Measurements from ENCODE around the gene PDZD2. TPM values are rescaled to one million over a fixed set of nuclear protein-coding genes. Genes with fewer than 3 reads are reported as not detected.

Gene PDZD2
- total and polyA plus RNA-seq, 9 donors, result 4.6 to 12.6 (median 7.9) TPM

DNA sequence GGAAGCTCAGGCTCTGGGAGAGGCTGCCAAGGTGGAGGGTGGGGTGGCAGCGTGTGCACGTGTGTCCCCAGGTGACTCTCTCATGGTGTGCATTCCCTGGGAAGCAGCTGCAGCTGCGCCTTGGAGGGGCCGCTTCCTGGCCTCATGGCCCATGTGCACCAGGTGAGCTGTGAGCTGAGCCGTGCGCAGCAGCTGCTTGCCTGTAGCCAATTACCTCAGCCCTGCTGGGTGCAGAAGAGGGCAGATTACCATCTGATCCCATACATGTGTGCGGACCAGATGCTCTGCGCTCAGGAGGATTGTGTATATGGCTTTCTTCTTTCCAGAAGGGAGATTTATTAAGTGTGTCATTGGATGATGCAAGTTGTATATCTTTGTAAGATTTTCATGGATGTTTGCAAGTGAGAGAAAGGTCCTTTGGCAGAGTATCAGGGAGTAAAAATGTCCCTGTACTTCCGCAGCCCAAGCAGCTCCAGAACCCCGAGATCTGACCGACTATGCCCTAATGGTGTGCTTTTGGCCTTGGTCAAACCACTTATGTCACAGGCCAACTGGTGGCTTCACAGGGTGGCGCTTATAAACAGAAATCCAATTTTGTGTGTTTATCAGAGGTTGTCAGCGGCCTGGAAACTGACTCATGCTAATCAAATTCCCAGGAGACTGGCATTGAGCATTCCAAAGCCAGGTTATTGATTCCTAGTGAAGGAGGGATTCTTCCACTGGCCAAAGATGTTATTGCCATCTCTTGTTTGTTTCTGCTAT, 305.9 kb downstream of the PDZD2 start:
- Histone ChIP-seq H3K27ac (ENCODE audit: low read length) (no peak overlapping the region), H3K4me3 (ENCODE audit: low read length) (no peak overlapping the region), H3K4me1 (ENCODE audit: control insufficient read depth, insufficient read depth, low read length) (peaks cover 10% of the 10 kb centered on the region), H3K9me3 (replicated peaks; ENCODE audit: control insufficient read depth, low read depth, low read length) (no peaks in the 10 kb centered on the region), H3K36me3 (ENCODE audit: control insufficient read depth, insufficient read depth, low read length) (no peaks in the 10 kb centered on the region), H3K27me3 (ENCODE audit: control insufficient read depth, insufficient read depth, low read length) (no peaks in the 10 kb centered on the region)
- DNase-seq, result peak; percentile 66
- WGBS (ENCODE audit: insufficient coverage), result 52% methylated on average over 7 of the region's 13 CpGs

DNA sequence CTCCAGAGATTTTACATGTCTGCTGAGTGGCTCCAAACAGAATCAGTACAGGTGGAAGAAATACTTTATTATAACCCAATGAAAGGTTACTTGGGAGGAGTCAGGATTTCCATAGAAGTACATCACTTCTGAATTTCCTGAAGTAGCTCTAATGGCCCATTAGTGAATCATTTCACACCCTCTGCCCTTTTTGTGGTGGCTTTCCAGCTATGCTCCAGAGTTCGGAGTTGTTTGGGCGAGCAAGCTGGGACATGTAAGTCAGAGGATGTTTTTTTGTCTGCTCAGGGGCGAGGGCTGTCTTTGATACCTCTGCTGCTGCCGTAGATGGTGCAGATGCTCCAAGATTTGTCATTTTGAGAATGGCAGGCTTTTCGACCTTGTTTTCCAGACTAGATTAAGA, 309.1 kb downstream of the PDZD2 start:
- no peak for DNase-seq
- WGBS (ENCODE audit: insufficient coverage), result 95% methylated on average over 3 of the region's 5 CpGs
- Histone ChIP-seq H3K27ac (ENCODE audit: low read length) (no peak overlapping the region), H3K36me3 (ENCODE audit: control insufficient read depth, insufficient read depth, low read length) (no peaks in the 10 kb centered on the region), H3K27me3 (ENCODE audit: control insufficient read depth, insufficient read depth, low read length) (no peaks in the 10 kb centered on the region), H3K9me3 (replicated peaks; ENCODE audit: control insufficient read depth, low read depth, low read length) (peaks cover 2% of the 10 kb centered on the region), H3K4me3 (ENCODE audit: low read length) (no peak overlapping the region), H3K4me1 (ENCODE audit: control insufficient read depth, insufficient read depth, low read length) (peaks cover 6% of the 10 kb centered on the region)

DNA sequence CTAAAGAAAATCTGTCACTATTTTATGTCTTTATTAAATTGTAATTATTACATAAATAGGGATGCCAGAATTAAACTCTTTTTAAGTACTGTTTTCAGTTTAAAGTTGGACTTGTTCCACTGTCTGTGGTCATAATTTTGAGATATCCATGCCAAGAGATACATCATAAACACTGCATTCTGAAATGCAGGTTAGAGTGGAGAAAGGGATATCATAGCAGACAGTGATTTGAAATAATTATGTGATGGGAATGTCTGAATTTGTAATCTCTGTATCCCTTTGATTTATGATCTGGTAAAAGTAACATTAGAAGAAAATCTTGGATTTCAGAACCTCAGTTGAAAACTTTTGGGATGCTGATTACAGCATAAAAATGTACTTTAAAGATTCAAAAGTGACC, 313.1 kb downstream of the PDZD2 start:
- DNase-seq, result no peak
- Histone ChIP-seq H3K36me3 (ENCODE audit: control insufficient read depth, insufficient read depth, low read length) (no peaks in the 10 kb centered on the region), H3K4me3 (ENCODE audit: low read length) (no peak overlapping the region), H3K4me1 (ENCODE audit: control insufficient read depth, insufficient read depth, low read length) (no peaks in the 10 kb centered on the region), H3K27me3 (ENCODE audit: control insufficient read depth, insufficient read depth, low read length) (no peaks in the 10 kb centered on the region), H3K9me3 (replicated peaks; ENCODE audit: control insufficient read depth, low read depth, low read length) (peaks cover 2% of the 10 kb centered on the region), H3K27ac (ENCODE audit: low read length) (no peak overlapping the region)

DNA sequence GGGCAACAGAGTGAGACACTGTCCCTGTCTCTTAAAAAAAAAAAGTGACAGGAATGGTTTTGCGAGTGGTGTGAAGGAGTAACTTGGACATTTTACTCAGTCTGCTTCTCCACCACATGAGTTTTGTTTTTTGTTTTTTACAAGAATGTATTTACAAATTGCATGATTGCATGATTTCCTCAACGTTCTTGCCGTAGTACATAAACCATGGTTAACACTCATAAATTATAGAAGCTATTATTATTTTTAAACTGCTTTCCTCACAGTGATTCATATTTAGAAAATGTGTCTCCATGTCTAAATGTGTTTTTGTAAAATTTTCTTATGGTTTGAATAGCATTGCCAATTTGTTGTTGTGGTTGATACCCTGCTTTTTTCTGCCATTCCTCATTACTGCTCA, 315.2 kb downstream of the PDZD2 start:
- Histone ChIP-seq H3K9me3 (replicated peaks; ENCODE audit: control insufficient read depth, low read depth, low read length) (peaks cover 2% of the 10 kb centered on the region), H3K4me3 (ENCODE audit: low read length) (no peak overlapping the region), H3K27me3 (ENCODE audit: control insufficient read depth, insufficient read depth, low read length) (no peaks in the 10 kb centered on the region), H3K27ac (ENCODE audit: low read length) (no peak overlapping the region), H3K36me3 (ENCODE audit: control insufficient read depth, insufficient read depth, low read length) (no peaks in the 10 kb centered on the region), H3K4me1 (ENCODE audit: control insufficient read depth, insufficient read depth, low read length) (no peaks in the 10 kb centered on the region)
- no CpG with 5 or more reads among the region's 3 CpGs for WGBS (ENCODE audit: insufficient coverage)
- no peak for DNase-seq

DNA sequence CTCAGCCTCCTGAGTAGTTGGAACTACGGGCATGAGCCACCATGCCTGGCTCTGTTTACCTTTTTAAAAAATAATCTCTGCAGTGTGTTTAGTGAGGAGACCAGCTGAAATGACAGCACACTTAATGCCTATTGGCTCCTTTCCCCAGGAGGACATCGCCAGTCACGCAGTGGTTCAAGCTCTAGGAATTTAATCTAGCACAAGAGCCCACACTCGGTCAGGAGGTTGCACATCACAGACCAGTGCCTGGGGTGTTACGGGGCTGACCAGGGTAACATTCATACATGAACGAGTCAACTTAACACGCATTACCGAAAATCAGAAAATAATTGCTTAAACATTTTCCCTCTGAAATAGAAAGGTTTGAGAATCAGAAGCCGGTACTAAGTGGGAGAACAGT, 318.2 kb downstream of the PDZD2 start:
- H3K27ac ChIP-seq (ENCODE audit: low read length), result no peak overlapping the region
- peaks cover under 1% of the 10 kb centered on the region for H3K4me1 ChIP-seq (ENCODE audit: control insufficient read depth, insufficient read depth, low read length)
- 91% methylated on average over 3 of the region's 9 CpGs for WGBS (ENCODE audit: insufficient coverage)
- H3K27me3 ChIP-seq (ENCODE audit: control insufficient read depth, insufficient read depth, low read length), result no peaks in the 10 kb centered on the region
- no peak overlapping the region for H3K4me3 ChIP-seq (ENCODE audit: low read length)
- no peaks in the 10 kb centered on the region for H3K36me3 ChIP-seq (ENCODE audit: control insufficient read depth, insufficient read depth, low read length)
- no peaks in the 10 kb centered on the region for H3K9me3 ChIP-seq (replicated peaks; ENCODE audit: control insufficient read depth, low read depth, low read length)
- DNase-seq, result no peak

DNA sequence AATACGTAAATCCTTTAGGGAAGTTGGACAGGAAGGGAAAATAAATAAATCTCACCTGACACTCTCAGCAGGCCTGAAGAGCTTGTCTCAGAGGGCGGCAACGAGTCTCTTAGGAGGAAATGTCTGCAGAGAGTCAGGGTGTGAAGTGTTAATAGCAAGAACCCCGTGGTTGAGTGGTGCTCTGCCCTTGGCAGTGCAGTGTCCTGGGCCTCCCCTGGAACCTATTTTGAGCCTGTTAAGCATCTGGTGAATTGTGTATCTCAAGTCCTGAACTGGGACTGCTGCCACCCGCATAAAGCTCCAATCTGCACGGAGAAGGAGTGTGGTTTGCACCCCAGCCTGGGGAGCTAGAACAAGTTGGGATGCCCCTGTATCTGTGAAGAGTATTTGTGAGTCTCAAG, 323.4 kb downstream of the PDZD2 start:
- peaks cover 21% of the 10 kb centered on the region for H3K4me1 ChIP-seq (ENCODE audit: control insufficient read depth, insufficient read depth, low read length)
- H3K27me3 ChIP-seq (ENCODE audit: control insufficient read depth, insufficient read depth, low read length), result no peaks in the 10 kb centered on the region
- no peak overlapping the region for H3K27ac ChIP-seq (ENCODE audit: low read length)

DNA sequence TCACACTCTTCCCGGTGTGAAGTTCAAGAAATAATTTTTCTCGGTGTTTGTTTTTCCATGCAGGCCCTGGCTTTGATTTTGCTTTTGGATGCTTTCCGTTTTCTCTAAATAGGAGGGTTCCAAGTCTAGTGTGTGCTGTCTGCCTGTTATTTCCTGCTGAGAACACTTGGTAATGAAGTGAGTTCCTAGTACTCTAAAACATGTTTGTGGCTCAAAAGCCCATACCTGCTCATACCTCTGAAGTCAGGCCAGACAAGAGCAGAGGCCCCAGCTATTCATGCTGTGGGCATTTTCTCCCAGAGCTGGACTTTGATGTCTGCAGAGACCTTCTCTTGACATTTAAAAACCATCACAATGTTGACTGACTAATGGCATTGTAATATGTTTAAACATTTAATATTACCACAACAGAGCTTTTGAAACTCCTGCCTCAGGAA, 324.0 kb downstream of the PDZD2 start:
- Histone ChIP-seq H3K36me3 (ENCODE audit: control insufficient read depth, insufficient read depth, low read length) (no peaks in the 10 kb centered on the region), H3K27me3 (ENCODE audit: control insufficient read depth, insufficient read depth, low read length) (no peaks in the 10 kb centered on the region), H3K4me3 (ENCODE audit: low read length) (no peak overlapping the region), H3K4me1 (ENCODE audit: control insufficient read depth, insufficient read depth, low read length) (peaks cover 21% of the 10 kb centered on the region), H3K27ac (ENCODE audit: low read length) (no peak overlapping the region), H3K9me3 (replicated peaks; ENCODE audit: control insufficient read depth, low read depth, low read length) (no peaks in the 10 kb centered on the region)
- WGBS (ENCODE audit: insufficient coverage), result no CpG with 5 or more reads among the region's 3 CpGs
- DNase-seq, result peak; percentile 79

More for the DNA sequence above, 323.4 kb downstream of the PDZD2 start:
- Histone ChIP-seq H3K4me3 (ENCODE audit: low read length) (no peak overlapping the region), H3K36me3 (ENCODE audit: control insufficient read depth, insufficient read depth, low read length) (no peaks in the 10 kb centered on the region), H3K9me3 (replicated peaks; ENCODE audit: control insufficient read depth, low read depth, low read length) (no peaks in the 10 kb centered on the region)
- DNase-seq, result peak; percentile 58
- WGBS (ENCODE audit: insufficient coverage), result 0% methylated on average over 2 of the region's 6 CpGs

DNA sequence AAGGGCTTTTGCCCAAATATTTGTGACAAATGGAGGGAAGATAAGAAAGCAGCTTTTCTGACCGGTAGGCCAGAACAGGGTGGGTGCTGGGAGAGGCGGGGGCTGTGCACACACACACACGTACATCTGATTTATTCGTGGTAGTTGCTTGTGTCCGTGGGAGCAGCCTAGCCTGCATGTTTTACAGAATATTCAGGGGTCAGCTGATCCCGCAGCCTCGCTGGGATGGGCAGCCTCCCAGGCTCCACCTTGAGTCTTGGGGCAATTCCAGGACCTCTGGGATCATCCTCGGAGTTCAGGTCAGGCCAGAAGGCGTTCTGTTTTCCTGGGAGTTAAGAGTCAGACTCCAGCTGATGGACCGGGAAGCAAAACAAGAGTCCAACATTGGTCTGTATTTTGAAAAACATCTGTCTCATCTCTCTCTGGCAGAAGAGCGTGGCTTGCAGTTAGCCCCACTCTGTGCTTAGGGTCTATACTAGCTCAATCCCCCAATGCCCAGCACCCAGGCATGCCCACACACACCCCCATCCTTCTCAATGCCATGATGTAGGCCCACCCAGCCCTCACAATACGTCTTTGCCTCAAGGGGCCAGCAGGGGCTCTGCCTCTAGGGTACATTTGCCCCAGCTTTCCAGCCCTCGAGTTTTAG, 324.6 kb downstream of the PDZD2 start:
- Histone ChIP-seq H3K9me3 (replicated peaks; ENCODE audit: control insufficient read depth, low read depth, low read length) (no peaks in the 10 kb centered on the region), H3K4me1 (ENCODE audit: control insufficient read depth, insufficient read depth, low read length) (peaks cover 21% of the 10 kb centered on the region), H3K27ac (ENCODE audit: low read length) (no peak overlapping the region), H3K27me3 (ENCODE audit: control insufficient read depth, insufficient read depth, low read length) (no peaks in the 10 kb centered on the region), H3K4me3 (ENCODE audit: low read length) (no peak overlapping the region), H3K36me3 (ENCODE audit: control insufficient read depth, insufficient read depth, low read length) (no peaks in the 10 kb centered on the region)
- DNase-seq, result peak; percentile 34
- WGBS (ENCODE audit: insufficient coverage), result 29% methylated on average over 9 of the region's 13 CpGs

DNA sequence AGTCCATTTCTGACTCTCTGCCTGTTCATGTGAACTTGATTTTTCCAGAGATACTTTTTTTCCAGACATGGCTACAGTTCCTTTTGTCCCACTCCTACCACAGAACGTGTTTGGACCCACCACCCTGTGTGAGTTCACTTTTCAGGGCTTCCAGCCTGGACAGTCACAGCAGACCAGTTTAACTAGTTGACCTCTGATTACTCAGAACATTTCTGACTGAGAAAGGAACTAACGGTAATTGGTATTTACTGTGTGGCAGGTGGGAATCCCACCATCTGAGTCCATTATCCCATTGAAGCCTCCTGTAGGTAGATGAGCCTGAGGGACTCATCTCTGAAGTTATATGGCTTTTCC, 325.1 kb downstream of the PDZD2 start:
- no peaks in the 10 kb centered on the region for H3K36me3 ChIP-seq (ENCODE audit: control insufficient read depth, insufficient read depth, low read length)
- WGBS (ENCODE audit: insufficient coverage), result 60% methylated on average over 2 of the region's 2 CpGs
- H3K4me1 ChIP-seq (ENCODE audit: control insufficient read depth, insufficient read depth, low read length), result peaks cover 21% of the 10 kb centered on the region
- H3K9me3 ChIP-seq (replicated peaks; ENCODE audit: control insufficient read depth, low read depth, low read length), result no peaks in the 10 kb centered on the region
- no peaks in the 10 kb centered on the region for H3K27me3 ChIP-seq (ENCODE audit: control insufficient read depth, insufficient read depth, low read length)
- no peak overlapping the region for H3K4me3 ChIP-seq (ENCODE audit: low read length)
- H3K27ac ChIP-seq (ENCODE audit: low read length), result no peak overlapping the region
- no peak for DNase-seq

DNA sequence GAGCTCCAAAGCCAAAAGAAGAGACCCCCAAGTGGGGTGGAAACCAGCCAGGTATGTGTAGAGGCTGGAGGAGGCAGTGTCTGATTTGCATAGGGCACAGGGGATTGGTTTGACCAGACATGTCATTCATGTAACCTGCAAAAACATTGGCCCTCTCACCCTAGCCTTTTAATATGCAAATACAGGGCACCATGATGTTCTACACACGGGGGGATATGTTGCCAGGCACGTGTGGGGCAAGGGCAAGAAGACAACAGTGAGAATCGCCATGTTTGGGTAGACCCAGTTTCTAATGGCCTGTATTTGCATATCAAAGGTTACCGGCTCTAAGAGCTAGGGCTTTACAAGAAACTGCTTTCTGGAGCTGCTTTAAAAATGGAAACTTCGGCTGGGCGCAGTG, 326.3 kb downstream of the PDZD2 start:
- Histone ChIP-seq H3K36me3 (ENCODE audit: control insufficient read depth, insufficient read depth, low read length) (no peaks in the 10 kb centered on the region), H3K4me3 (ENCODE audit: low read length) (no peak overlapping the region), H3K9me3 (replicated peaks; ENCODE audit: control insufficient read depth, low read depth, low read length) (no peaks in the 10 kb centered on the region), H3K27ac (ENCODE audit: low read length) (no peak overlapping the region), H3K27me3 (ENCODE audit: control insufficient read depth, insufficient read depth, low read length) (no peaks in the 10 kb centered on the region), H3K4me1 (ENCODE audit: control insufficient read depth, insufficient read depth, low read length) (peaks cover 21% of the 10 kb centered on the region)
- WGBS (ENCODE audit: insufficient coverage), result 88% methylated on average over 6 of the region's 6 CpGs
- no peak for DNase-seq
